ENCODE measurements around the gene GPC6.

The GPC6 gene

GRCh38 chr13:93292366-93292765, 65.8 kb downstream of the GPC6 start:
- Histone ChIP-seq H3K4me3 (ENCODE audit: insufficient read depth, low read length, poor library complexity, severe bottlenecking) (no peak overlapping the region), H3K9me3 (ENCODE audit: insufficient read depth, low read length) (no peaks in the 10 kb centered on the region), H3K9me2 (replicated peaks; ENCODE audit: insufficient read depth, low read length) (no peaks in the 10 kb centered on the region), H4K20me1 (ENCODE audit: low read depth, low read length) (no peaks in the 10 kb centered on the region), H3K27me3 (ENCODE audit: low read length) (no peaks in the 10 kb centered on the region), H3K9ac (ENCODE audit: low read length) (no peak overlapping the region), H3K27ac (ENCODE audit: low read depth, low read length) (no peak overlapping the region), H3F3A (ENCODE audit: insufficient read depth) (no peaks in the 10 kb centered on the region), H3K79me2 (ENCODE audit: insufficient read depth, low read length) (no peaks in the 10 kb centered on the region), H2AFZ (ENCODE audit: low read depth, low read length, severe bottlenecking) (no peak overlapping the region), H3K36me3 (ENCODE audit: low read length) (no peaks in the 10 kb centered on the region), H3K4me2 (ENCODE audit: low read depth, low read length, poor library complexity, severe bottlenecking) (no peak overlapping the region)
- TF ChIP-seq EZH2phosphoT487 (conservative IDR thresholded peaks at IDR 0.05; ENCODE audit: low read length), result no peak

- H3K9ac ChIP-seq (ENCODE audit: low read length), result no peak overlapping the region
- no peaks in the 10 kb centered on the region for H3F3A ChIP-seq (ENCODE audit: insufficient read depth)
- no peaks in the 10 kb centered on the region for H3K9me2 ChIP-seq (replicated peaks; ENCODE audit: insufficient read depth, low read length)
- no peaks in the 10 kb centered on the region for H4K20me1 ChIP-seq (ENCODE audit: low read depth, low read length)
- H3K4me3 ChIP-seq (ENCODE audit: insufficient read depth, low read length, poor library complexity, severe bottlenecking), result no peak overlapping the region
- TF ChIP-seq CTCF (IDR thresholded peaks at IDR 0.05; ENCODE audit: insufficient read depth, low read length, poor library complexity, severe bottlenecking), result no peak
- TF ChIP-seq EZH2phosphoT487 (conservative IDR thresholded peaks at IDR 0.05; ENCODE audit: low read length), result no peak
- no peaks in the 10 kb centered on the region for H3K9me3 ChIP-seq (ENCODE audit: insufficient read depth, low read length)
- H3K79me2 ChIP-seq (ENCODE audit: insufficient read depth, low read length), result no peaks in the 10 kb centered on the region
- H3K36me3 ChIP-seq (ENCODE audit: low read length), result no peaks in the 10 kb centered on the region
- no peak overlapping the region for H3K27ac ChIP-seq (ENCODE audit: low read depth, low read length)
- H3K27me3 ChIP-seq (ENCODE audit: low read length), result no peaks in the 10 kb centered on the region
- H2AFZ ChIP-seq (ENCODE audit: low read depth, low read length, severe bottlenecking), result no peak overlapping the region
- no peak overlapping the region for H3K4me2 ChIP-seq (ENCODE audit: low read depth, low read length, poor library complexity, severe bottlenecking)
Measured at GRCh38 chr13:93293710-93294109, 67.1 kb downstream of the GPC6 start.

- H2AFZ ChIP-seq (ENCODE audit: low read depth, low read length, severe bottlenecking), result no peak overlapping the region
- H3K4me2 ChIP-seq (ENCODE audit: low read depth, low read length, poor library complexity, severe bottlenecking), result no peak overlapping the region
- no peaks in the 10 kb centered on the region for H3K9me3 ChIP-seq (ENCODE audit: insufficient read depth, low read length)
- H3K36me3 ChIP-seq (ENCODE audit: low read length), result no peaks in the 10 kb centered on the region
- no peaks in the 10 kb centered on the region; the same call in 1 of the 2 replicates for H3K9me2 ChIP-seq (replicated peaks; ENCODE audit: insufficient read depth, low read length)
- H3F3A ChIP-seq (ENCODE audit: insufficient read depth), result no peaks in the 10 kb centered on the region
- no peak overlapping the region for H3K9ac ChIP-seq (ENCODE audit: low read length)
- TF ChIP-seq EZH2phosphoT487 (conservative IDR thresholded peaks at IDR 0.05; ENCODE audit: low read length) (no peak), CTCF (IDR thresholded peaks at IDR 0.05; ENCODE audit: insufficient read depth, low read length, poor library complexity, severe bottlenecking) (no peak)
- no peaks in the 10 kb centered on the region for H3K79me2 ChIP-seq (ENCODE audit: insufficient read depth, low read length)
- no peaks in the 10 kb centered on the region for H3K27me3 ChIP-seq (ENCODE audit: low read length)
- no peak overlapping the region for H3K4me3 ChIP-seq (ENCODE audit: insufficient read depth, low read length, poor library complexity, severe bottlenecking)
- no peak overlapping the region for H3K27ac ChIP-seq (ENCODE audit: low read depth, low read length)
- H4K20me1 ChIP-seq (ENCODE audit: low read depth, low read length), result no peaks in the 10 kb centered on the region
Measured at GRCh38 chr13:93296584-93296983, 70.0 kb downstream of the GPC6 start.

GRCh38 chr13:93298713-93299112, 72.1 kb downstream of the GPC6 start:
- Histone ChIP-seq H3K27me3 (ENCODE audit: low read length) (no peaks in the 10 kb centered on the region), H3K27ac (ENCODE audit: low read depth, low read length) (no peak overlapping the region), H3K9me3 (ENCODE audit: insufficient read depth, low read length) (no peaks in the 10 kb centered on the region), H3K9ac (ENCODE audit: low read length) (no peak overlapping the region), H3K79me2 (ENCODE audit: insufficient read depth, low read length) (no peaks in the 10 kb centered on the region), H4K20me1 (ENCODE audit: low read depth, low read length) (no peaks in the 10 kb centered on the region), H2AFZ (ENCODE audit: low read depth, low read length, severe bottlenecking) (no peak overlapping the region), H3K36me3 (ENCODE audit: low read length) (no peaks in the 10 kb centered on the region), H3K9me2 (replicated peaks; ENCODE audit: insufficient read depth, low read length) (no peaks in the 10 kb centered on the region; the same call in 1 of the 2 replicates), H3F3A (ENCODE audit: insufficient read depth) (no peaks in the 10 kb centered on the region), H3K4me2 (ENCODE audit: low read depth, low read length, poor library complexity, severe bottlenecking) (no peak overlapping the region), H3K4me3 (ENCODE audit: insufficient read depth, low read length, poor library complexity, severe bottlenecking) (no peak overlapping the region)
- TF ChIP-seq CTCF (IDR thresholded peaks at IDR 0.05; ENCODE audit: insufficient read depth, low read length, poor library complexity, severe bottlenecking) (no peak), EZH2phosphoT487 (conservative IDR thresholded peaks at IDR 0.05; ENCODE audit: low read length) (no peak)
